Measurements from ENCODE around the gene B4GALT6.

DNA sequence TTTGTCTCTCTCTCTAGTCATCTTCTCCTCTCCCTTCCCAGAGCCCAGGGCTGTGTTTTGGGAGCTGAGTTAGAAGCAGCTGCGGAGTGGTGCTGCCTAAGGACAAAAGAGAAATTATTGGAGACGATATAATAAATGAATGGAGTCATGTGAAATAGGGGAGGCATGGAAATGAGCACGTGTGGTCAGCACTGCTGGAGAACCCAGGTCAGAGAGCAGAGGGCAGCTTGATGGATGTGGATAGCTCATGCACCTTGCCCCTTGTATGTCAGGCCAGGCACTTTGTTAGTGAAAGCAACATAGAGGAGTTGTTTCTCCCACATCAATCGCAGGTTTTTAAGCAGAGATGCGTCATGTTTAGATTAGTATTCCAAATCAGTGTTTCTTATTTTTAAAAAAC lies 77.0 kb downstream of the B4GALT6 start:
- TF ChIP-seq CTCF (IDR thresholded peaks at IDR 0.05) (no peak), POLR2A (IDR thresholded peaks at IDR 0.05) (no peak)

Measured in esophagus squamous epithelium (tissue), 4 donors.